Gastrocnemius medialis (tissue), 4 donors: ENCODE data around the gene HSPA12B.

Source experiments
- CTCF ChIP-seq, 5 experiments: fragments of 450-650 bp in 3 of 5; fragments of 200-600 bp in 2 of 5; sonication (generic) in 2 of 5; IDR thresholded peaks in 4 of 5; conservative IDR thresholded peaks in 1 of 5; 1 replicate in 4 of 5; 2 replicates in 1 of 5; pipeline ENCODE4 v1.5.1; 2016 to 2019; ENCODE audit warnings: antibody characterized with exemption in 5 of 5, mild to moderate bottlenecking in 3 of 5, moderate library complexity in 3 of 5
- POLR2A ChIP-seq, 2 donors: fragments of 450-650 bp; IDR thresholded peaks; one replicate each; pipeline ENCODE4 v1.6.1; 2017; ENCODE audit warnings: antibody characterized with exemption in 2 of 2, mild to moderate bottlenecking in 2 of 2, moderate library complexity in 2 of 2

- TF ChIP-seq CTCF (IDR thresholded peaks at IDR 0.05 in 4 of 5, conservative IDR thresholded peaks at IDR 0.05 in 1 of 5) (no peak), POLR2A (IDR thresholded peaks at IDR 0.05) (no peak)
Observed at GRCh38 chr20:3800256-3800877, 67.9 kb downstream of the HSPA12B start.
